Effector CD4-positive, alpha-beta T cell (primary cell): ENCODE measurements around the gene VSIG8.

Experiments used
- DNase-seq: peaks from one replicate; pipeline ENCODE4 v3.0.0-alpha.2; 2020

The VSIG8 gene

DNA sequence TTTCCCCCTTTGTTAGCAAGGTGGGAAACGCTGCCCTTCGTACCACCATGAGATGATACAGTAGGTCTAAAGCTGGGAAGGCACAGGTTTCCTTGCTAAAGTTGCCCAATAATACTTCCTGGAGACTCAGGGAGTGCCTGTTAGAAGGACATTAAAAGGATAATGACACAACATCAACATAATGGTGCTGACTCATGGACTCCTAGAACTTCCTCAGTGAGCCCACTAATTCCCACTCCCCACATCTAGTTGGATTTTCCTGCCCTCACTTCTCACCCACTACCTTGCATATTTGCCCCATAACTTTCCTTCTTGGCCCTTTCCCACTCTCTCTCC is 20.0 kb upstream of the VSIG8 start:
- no peak for DNase-seq

DNA sequence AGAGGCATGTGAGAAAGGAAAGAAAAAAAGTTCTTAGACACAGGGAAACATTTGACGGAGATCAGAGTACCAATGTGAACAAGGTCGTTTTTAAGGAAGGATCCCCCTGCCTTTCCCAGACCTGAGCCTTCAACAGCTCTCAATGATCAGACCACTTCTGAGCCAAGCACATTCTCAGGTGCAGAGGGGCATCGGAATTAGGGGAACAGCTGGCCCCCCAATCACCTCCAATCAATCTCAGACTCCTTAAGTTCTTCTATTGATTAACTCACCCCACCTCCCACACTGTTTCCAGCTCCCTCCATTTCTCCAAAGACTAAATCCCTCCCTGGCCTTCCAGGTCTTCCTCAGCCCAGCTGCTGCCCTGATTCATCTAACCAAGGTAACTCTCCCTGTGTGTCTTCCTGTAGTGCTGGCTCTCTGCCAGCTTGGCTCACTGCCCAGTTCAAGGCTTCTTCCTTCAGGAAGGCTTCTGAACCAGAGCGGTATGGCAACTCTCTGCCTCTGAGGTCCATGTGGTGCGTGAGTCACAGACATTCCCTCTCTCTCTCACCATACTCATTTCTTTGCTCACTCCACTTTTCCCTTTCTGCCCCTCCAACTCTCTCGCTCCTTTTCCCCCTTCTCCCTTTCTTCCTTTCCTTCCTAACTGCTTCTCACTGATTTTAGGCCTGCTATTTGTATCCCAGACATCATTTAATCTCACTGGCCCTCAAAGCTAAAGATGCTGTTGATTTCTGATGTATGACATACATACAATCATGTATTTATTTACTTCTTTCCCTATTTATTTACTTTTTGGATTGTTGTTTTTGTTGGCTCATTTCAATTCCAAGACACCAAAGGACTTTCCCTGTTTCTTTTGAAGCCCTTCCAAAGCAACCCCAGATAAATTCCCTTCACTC is 19.4 kb upstream of the VSIG8 start:
- peak; percentile 15 for DNase-seq

DNA sequence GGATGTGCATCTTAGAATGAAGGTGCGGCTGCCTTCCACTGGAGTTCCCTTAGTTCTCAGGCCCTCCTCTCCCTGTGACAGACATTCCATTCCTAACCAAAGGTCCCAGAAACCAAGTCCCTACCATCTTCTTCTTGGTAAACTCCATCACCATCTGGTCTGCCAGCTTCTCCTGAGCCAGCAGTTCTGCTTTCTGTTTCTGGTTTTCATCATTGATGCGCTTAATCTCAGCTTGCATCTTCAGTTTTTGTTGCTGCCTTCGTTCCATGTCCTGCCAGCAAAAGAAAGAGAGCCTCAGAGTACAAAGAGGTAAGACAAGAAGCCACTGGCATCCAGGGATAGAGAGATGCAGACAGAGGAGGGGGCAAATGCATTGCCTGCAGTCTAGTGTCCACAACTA is 18.0 kb upstream of the VSIG8 start:
- no peak for DNase-seq

GRCh38 chr1:159879977-159880376 is 17.5 kb upstream of the VSIG8 start:
- DNase-seq = no peak

DNA sequence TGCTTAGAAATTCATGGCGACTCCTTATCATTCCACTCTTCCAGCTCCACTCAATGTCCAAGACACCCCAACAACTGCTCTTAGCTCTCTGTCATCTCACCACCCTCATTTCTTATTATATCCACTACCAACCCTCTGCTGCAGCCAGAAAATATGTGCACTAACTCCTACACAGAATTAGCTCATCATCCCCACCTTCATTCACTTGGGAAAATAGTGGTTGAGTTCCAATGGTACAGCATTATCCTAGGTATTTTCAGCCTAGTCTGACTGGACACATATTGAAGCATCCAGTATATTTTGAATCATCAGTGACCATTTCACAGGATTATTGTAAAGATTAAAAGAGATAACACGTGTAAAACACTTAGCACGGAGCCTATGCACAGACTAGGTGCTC is 16.7 kb upstream of the VSIG8 start:
- DNase-seq = no peak

DNA sequence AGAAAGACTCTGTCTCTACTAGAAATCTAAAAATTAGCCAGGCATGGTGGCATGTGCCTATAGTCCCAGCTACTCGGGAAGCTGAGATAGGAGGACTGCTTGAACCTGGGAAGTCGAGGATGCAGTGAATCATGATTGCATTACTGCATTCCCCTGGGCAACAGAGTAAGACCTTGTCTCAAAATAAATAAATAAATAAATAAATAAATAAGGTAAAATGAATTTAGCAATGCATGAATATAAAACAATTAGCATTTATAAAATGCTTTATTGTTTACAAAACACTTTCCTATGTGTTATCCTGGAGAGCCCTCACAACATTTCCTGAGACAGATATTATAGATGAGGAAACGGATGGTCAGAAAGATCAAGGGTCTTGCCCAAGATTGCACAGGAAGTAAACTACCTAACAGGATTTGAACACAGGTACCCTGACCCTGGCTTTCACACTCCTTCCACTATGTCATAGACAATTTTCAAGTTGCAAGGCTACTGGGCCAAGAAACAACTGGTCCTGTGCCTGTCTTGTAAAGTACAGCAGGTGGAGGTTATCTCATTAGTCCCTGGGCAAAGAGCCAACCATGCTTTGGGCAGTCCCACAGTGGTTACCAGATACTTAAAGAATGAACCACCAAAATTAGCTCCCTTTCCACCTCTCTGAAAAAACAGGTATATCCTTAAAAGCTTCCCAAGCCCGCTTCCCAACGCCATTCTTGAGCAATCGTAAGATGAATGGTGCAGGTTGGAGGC is 15.4 kb upstream of the VSIG8 start:
- no peak for DNase-seq

DNA sequence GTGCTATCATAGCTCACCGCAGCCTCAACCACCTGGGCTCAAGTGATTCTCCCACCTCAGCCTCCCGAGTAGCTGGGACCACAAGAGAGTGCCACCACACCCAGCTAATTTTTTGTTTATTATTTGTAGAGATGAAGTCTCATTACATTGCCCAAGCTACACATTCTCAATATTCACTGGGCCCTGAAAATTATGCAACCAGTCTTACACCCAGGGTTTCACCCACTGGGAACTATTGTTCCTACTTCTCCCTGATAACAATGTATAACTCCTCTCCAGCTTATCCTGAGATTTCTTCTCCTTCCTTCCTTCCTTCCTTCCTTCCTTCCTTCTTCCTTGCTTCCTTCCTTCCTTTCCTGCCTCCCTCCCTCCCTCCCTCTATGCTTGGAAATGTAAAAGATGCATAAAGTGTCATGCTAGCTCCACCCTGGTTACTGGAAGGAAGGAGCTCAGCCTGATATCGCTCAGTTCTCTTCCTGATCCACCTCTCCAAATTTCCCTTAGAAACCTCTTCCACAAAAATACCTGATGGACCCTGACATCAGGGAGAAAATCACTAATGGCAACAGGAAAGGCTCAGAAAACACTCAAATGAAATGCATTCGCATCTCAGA is 11.2 kb upstream of the VSIG8 start:
- no peak for DNase-seq

DNA sequence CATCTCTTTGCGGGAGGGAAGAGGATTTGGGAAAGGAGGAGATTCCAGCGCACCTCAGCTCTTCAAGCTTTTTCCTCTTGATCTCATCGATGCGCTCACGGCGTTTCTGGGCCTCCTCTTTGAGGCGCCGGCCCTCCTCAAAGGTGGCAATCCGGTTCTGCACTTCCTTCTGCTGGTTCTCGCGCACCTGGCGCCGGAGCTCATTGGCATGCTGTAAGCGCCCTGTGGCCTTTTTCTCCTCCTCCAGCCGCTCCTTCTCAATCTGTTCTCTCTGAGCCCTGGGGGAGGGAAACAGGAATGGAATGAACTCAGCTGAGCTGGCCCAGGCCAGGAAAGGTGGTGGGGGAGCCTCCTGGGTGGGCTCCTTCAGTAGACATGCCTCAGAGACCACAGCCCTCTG is 10.4 kb upstream of the VSIG8 start:
- DNase-seq = no peak

- DNase-seq = no peak
These were observed 8.2 kb upstream of the VSIG8 start for GRCh38 chr1:159870704-159871103.

DNA sequence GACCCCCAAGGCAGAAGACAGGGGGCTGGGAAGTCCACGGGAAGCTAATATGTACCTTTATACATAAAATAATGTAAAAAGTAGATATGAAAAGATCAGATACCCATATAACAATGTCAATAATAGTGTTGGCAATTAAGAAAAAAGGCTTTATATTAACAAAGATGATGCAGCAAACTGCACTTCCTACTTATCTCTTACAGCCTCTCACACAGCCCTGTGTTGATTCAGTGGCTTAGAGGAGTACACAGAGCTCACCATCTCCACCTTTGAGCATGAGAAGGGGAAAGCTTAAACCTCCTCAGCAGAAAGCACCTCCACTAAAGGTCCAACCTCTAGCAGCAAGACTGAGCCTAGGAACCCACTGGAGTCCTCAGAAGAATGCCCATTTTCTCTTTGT is 7.2 kb upstream of the VSIG8 start:
- no peak for DNase-seq

GRCh38 chr1:159869173-159869572 is 6.7 kb upstream of the VSIG8 start:
- no peak for DNase-seq

DNA sequence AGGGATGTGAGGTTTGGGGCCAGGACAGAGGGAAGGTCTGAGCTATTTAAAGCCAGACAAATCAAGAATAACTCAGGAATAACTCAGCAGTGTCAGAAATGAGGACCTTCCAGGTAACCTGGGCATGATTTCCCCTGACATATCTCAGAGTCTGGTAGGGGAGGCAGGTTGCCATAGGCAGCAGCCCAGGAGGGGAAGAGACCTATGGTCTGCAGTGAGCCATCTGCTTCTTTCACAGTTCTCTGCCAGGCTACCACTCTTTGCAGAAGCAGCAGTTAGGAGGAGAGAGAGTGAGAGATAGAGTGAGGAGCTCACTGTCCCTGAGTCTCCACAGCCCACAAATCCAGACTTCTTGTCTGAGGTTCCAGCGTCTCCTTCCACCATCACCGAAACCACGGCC is 6.3 kb upstream of the VSIG8 start:
- no peak for DNase-seq

DNA sequence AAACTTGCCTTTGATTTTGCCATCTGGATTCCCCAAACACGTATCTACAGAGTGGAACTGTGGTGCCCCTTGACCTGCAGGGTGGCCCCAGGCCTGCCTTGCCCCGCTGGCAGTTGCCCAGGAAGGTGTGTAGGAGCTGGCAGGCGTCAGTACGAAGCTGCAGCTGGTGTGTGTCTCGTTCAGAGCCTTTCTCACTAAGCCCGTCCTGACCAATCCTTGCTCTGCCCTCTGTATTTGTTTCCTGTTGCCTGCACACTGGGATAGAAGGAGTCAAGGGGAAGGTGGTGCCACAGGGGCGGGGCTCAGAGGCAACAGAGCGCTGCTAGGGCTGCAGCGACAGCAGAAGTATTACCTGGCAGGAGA is 5.2 kb upstream of the VSIG8 start:
- DNase-seq = no peak

GRCh38 chr1:159866905-159867663 is 4.6 kb upstream of the VSIG8 start:
- no peak for DNase-seq

DNA sequence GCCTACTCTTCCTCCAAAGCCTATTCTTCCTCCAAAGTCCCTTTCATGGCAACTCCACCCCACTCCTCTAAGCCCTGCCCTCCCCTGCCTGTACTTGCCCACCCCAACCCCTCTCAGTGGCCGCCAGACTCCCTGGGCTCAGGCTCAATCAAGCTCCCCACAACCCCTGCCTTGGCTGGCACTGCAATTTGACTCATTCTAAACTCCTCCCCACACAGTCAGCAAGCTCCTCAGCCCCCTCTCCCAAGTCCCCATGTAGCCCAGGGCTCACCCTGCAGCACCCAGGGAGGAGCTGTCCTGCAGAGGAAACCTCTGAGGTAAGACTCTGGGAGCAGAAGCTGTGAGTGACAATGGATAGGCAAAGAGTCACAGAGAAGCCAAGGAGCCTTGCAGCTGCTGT is 3.6 kb upstream of the VSIG8 start:
- no peak for DNase-seq

DNA sequence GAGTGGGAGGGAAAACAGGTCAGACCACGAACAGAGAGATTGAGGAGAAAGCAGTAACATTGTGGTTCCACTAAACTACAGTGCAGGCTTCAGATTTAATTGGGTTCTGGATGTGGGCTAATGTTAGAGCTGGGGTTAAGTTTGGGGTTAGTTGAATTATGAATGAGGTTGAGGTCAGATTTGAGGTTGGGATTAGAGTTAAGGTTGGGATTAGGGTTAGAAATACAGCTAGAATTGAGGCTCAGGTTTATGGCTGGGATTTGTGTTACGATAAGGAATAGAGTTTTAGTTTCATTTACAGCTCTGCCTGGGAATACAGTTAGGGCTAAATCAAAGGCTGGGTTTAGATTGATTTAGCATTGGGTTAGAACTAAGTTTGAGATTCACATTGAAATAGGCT is 1.8 kb upstream of the VSIG8 start:
- no peak for DNase-seq

DNA sequence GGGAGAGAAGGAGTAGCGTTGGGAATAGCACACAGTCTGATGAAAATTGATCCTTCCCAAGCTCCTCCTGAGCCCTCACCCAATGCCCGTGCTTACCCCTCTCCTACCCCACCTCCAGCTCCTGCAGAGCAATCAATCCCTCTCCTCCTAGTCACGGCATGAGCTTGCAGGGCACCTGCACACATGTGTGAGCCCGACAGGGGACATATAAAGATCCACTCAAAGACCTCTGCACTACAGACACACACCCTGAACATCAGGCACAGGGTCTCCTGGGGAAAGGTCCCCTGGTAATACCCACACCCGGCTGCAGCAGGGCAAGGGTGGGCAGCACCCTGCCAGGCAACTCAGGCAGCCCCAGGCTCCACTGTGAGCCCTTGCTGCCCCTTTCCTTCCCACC is 426 bp downstream of the VSIG8 start:
- no peak for DNase-seq

GRCh38 chr1:159861218-159861617 is 1.2 kb downstream of the VSIG8 start:
- DNase-seq = no peak

DNA sequence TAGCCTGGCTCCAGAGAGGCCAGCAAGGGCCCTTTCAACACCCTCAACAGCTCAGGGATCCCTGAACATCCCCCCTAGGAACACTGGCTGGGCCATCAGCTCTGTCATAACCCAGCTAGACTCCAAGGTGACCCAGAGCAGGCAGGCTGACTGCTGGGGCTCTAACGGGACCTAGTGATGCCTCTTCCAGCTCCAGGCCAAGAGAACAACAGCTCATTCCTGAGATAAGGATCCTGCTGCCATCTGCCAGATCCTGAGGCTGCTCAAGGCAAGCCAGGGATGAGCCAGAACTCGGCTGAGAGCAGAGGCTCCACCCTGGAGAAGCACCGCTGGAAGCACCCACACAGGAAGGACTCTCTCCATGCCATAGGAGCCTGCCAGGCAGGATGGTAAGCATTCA is 2.0 kb downstream of the VSIG8 start:
- DNase-seq = no peak

GRCh38 chr1:159859767-159860322 is 2.6 kb downstream of the VSIG8 start:
- DNase-seq = no peak

- DNase-seq = no peak
These were observed 4.6 kb downstream of the VSIG8 start for GRCh38 chr1:159857889-159858288.

- no peak for DNase-seq
These were observed 5.9 kb downstream of the VSIG8 start for GRCh38 chr1:159856576-159856975.

DNA sequence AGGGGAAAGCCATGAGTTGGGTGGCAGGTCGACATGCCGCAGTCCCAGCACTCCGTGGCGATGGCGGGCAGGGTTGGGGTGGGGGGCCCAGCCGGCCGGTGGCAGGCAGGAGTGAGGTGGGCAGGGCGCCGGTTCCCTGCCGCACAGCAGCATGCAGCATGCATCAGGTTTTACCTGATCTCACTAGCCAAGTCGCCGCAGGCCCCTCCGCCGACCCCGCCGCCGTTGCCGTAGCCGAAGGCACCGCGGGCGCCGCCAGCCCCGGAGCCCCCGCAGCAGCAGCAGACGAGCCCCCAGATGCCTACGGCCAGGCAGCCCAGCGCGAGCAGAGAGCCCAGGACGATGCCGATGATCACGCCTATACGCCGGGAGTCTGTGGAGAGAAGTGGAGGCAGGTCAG is 6.7 kb downstream of the VSIG8 start:
- no peak for DNase-seq
